GM10847 (cell line): ENCODE measurements around the gene CERK.

Source experiments
- POLR2A ChIP-seq: IDR thresholded peaks from 2 replicates; pipeline ENCODE4 v1.6.1; 2011; ENCODE audit not compliant: insufficient read length; ENCODE audit errors: extremely low read depth

The CERK gene

GRCh38 chr22:46756097-46756496 is 18.0 kb upstream of the CERK start:
- no peak for TF ChIP-seq POLR2A

- TF ChIP-seq POLR2A, result no peak
These were observed 17.5 kb upstream of the CERK start for GRCh38 chr22:46755525-46755924.

GRCh38 chr22:46754826-46755225 is 16.8 kb upstream of the CERK start:
- no peak for TF ChIP-seq POLR2A

- no peak for TF ChIP-seq POLR2A
These were observed 16.2 kb upstream of the CERK start for GRCh38 chr22:46754110-46754799.

GRCh38 chr22:46753761-46754109 is 15.7 kb upstream of the CERK start:
- TF ChIP-seq POLR2A, result no peak

GRCh38 chr22:46753360-46753759 is 15.3 kb upstream of the CERK start:
- TF ChIP-seq POLR2A, result no peak

- no peak for TF ChIP-seq POLR2A
These were observed 14.9 kb upstream of the CERK start for GRCh38 chr22:46752988-46753310.

GRCh38 chr22:46752286-46752987 is 14.4 kb upstream of the CERK start:
- no peak for TF ChIP-seq POLR2A

GRCh38 chr22:46750863-46751443 is 12.9 kb upstream of the CERK start:
- no peak for TF ChIP-seq POLR2A

GRCh38 chr22:46750530-46750800 is 12.4 kb upstream of the CERK start:
- no peak for TF ChIP-seq POLR2A

- TF ChIP-seq POLR2A, result no peak
These were observed 11.9 kb upstream of the CERK start for GRCh38 chr22:46749682-46750529.

- TF ChIP-seq POLR2A, result no peak
These were observed 11.0 kb upstream of the CERK start for GRCh38 chr22:46748908-46749675.

GRCh38 chr22:46748206-46748907 is 10.3 kb upstream of the CERK start:
- no peak for TF ChIP-seq POLR2A

GRCh38 chr22:46747646-46748045 is 9.6 kb upstream of the CERK start:
- no peak for TF ChIP-seq POLR2A

GRCh38 chr22:46746620-46747019 is 8.6 kb upstream of the CERK start:
- TF ChIP-seq POLR2A, result no peak

- TF ChIP-seq POLR2A, result no peak
These were observed 8.1 kb upstream of the CERK start for GRCh38 chr22:46746192-46746591.
